ENCODE results near the gene ELOB.

DNA sequence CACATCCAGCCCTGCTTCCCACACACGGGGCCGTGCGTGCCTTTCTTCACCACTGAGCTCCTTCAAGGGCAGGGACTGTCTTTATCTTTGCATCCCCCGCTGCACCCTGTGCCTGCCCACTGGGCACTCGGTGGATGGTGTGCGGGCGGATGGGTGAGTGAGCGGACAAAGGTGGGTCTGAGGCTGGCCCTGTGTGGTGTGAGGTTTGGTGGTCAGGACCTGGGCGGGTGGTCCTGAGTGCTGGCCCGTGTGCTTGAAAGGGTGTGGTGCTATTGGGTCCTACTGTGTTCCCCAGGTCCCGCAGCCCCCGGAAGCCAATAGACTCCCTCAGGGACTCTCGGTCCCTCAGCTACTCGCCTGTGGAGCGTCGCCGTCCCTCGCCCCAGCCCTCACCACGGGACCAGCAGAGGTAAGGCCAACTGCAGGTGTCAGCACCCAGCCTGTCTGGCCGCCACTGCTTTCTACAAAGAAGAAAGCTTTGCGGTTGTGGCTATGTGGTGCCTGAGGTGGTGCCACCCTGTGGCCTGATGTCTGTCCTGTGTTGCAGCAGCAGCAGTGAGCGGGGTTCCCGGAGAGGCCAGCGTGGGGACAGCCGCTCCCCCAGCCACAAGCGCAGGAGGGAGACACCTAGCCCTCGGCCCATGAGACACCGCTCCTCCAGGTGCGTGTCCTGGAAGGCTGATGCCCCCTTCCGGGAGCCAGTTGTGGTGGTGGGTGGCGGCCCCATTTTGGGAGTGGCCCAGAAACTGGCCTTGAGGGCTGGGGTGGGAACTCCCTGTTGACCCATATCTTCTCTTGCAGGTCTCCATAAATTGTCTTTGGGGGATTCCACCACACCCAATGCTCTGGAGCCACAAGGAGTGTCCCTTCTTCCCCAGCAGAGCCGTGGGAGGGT, 6.8 kb downstream of the ELOB start:
- TF ChIP-seq, protein P1, sequence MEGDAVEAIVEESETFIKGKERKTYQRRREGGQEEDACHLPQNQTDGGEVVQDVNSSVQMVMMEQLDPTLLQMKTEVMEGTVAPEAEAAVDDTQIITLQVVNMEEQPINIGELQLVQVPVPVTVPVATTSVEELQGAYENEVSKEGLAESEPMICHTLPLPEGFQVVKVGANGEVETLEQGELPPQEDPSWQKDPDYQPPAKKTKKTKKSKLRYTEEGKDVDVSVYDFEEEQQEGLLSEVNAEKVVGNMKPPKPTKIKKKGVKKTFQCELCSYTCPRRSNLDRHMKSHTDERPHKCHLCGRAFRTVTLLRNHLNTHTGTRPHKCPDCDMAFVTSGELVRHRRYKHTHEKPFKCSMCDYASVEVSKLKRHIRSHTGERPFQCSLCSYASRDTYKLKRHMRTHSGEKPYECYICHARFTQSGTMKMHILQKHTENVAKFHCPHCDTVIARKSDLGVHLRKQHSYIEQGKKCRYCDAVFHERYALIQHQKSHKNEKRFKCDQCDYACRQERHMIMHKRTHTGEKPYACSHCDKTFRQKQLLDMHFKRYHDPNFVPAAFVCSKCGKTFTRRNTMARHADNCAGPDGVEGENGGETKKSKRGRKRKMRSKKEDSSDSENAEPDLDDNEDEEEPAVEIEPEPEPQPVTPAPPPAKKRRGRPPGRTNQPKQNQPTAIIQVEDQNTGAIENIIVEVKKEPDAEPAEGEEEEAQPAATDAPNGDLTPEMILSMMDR (IDR thresholded peaks at IDR 0.05; ENCODE audit: borderline replicate concordance, extremely low read depth, low read length, poor library complexity, severe bottlenecking): peak; percentile 48
- TF ChIP-seq EZH2 (IDR thresholded peaks at IDR 0.05; ENCODE audit: borderline replicate concordance, low read depth, low read length, severe bottlenecking): no peak

Measured in DND-41 (cell line).